Cardiac fibroblast (primary cell): ENCODE data around the gene ELMO1.

Source experiments
- DNase-seq, 2 donors: peaks; one replicate each; pipeline versions ENCODE4 v3.0.0 to v3.0.0-alpha.2; 2010; ENCODE audit warnings: low read depth in 2 of 2
- H3K4me3 ChIP-seq, 2 donors: replicated peaks in 1 of 2; 1 replicate in 1 of 2; 2 replicates in 1 of 2; pipeline ENCODE4 v1.5.1; 2011; ENCODE audit warnings: low read depth in 2 of 2, low read length in 2 of 2, mild to moderate bottlenecking in 2 of 2, moderate library complexity in 1 of 2
- TF ChIP-seq, protein P1 (sequence below): IDR thresholded peaks from one replicate; pipeline ENCODE4 v1.5.1; 2011; ENCODE audit warnings: low read depth, mild to moderate bottlenecking, low read length, inconsistent platforms

ELMO1 gene

DNA sequence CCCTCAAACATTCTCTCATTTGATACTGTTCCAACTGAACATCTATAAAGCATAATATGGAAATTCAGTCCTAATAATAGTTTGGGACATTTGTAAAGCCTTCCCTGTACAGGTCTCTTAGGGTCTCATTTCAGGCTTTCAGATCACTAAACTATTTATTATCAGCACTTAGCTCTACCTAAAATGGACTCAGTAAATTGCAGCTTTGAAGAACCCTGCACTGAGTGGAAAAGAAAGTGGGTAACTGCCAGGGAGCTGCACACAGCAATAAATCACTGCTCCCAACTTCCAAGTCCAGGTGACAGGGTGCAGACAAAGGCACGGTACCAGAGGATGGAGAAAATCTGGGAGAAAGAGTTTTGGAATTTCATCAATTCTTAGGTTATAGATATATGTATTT is 559.5 kb downstream of the ELMO1 start:
- H3K4me3 ChIP-seq, result no peak overlapping the region
- DNase-seq, result no peak
- TF ChIP-seq, protein P1, sequence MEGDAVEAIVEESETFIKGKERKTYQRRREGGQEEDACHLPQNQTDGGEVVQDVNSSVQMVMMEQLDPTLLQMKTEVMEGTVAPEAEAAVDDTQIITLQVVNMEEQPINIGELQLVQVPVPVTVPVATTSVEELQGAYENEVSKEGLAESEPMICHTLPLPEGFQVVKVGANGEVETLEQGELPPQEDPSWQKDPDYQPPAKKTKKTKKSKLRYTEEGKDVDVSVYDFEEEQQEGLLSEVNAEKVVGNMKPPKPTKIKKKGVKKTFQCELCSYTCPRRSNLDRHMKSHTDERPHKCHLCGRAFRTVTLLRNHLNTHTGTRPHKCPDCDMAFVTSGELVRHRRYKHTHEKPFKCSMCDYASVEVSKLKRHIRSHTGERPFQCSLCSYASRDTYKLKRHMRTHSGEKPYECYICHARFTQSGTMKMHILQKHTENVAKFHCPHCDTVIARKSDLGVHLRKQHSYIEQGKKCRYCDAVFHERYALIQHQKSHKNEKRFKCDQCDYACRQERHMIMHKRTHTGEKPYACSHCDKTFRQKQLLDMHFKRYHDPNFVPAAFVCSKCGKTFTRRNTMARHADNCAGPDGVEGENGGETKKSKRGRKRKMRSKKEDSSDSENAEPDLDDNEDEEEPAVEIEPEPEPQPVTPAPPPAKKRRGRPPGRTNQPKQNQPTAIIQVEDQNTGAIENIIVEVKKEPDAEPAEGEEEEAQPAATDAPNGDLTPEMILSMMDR, result no peak

DNA sequence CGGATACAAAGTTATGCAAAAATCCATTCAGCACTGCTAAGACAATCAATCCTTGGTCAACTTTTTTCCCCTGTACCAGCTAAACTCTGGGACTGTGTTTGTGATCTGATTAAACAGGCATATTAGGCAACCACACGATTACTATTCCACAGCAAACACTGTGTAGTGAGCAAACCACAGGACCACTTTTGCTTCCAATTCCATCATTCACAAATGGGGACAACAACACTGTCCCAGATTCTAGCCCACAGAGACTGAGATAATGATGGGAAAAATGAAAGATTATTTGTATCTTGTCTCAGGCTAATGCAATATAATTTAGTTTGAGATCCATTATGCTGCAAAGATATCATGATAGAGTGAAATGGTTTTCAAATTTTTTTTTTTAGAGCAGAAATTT is 560.7 kb downstream of the ELMO1 start:
- TF ChIP-seq, protein P1, result no peak
- no peak overlapping the region for H3K4me3 ChIP-seq
- no peak for DNase-seq

DNA sequence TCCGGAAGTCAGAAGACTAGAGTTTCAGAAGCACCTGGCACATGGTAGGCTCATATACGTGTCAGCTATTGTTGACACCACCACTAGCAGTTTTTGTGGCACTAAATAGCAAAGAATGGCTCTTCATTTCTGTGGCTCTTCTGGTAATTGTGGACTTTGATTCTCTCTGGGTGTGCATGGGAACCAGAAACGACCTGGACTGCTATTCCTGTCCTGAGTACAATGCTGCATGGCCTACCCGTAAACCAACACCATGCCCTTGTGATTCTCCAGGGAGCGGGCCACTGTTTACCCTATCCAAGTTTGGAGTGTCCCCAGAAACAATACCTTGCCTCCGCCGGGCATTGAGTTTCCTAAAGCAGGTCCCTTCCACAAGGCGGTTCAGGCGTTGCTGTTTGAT is 561.4 kb downstream of the ELMO1 start:
- no peak for DNase-seq
- no peak overlapping the region for H3K4me3 ChIP-seq
- TF ChIP-seq, protein P1, result no peak

DNA sequence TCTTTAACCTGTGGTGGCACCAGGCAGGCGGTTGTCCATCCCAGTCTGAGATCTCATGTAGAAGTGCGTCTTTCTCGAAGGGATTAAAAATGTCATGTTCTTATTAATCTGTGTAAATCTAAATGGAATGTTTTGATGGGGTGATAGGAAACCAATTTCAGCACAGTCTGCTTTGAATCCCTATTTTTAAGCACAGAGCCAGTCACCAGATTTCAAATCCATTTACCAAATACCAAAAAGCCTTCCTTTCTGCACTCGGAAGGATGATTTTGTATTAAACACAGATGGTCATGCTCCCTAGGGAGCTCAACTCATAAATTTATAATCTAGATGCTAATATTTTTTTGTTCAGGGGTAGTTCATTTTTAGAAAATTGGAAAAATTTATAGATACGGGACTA is 563.8 kb downstream of the ELMO1 start:
- TF ChIP-seq, protein P1, result no peak
- no peak overlapping the region for H3K4me3 ChIP-seq
- DNase-seq, result no peak

DNA sequence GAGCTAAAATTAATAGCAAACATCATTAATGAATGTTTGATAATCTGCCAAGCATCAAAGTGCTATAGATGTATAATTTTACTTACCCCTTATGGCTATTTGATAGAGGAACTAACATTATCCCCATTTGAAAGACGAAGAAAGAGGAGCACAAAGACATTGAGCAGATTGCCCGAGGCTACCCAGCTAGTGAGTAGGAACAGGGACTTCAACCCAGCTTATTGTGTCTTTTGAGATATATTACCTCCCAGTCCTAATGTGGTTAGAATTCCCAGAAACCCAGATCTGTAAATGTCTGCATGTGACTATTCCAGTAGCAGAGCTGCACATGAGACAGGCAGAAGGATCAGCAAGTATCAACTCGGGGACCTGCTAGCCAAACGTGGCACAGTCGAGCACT is 564.3 kb downstream of the ELMO1 start:
- TF ChIP-seq, protein P1, result no peak
- no peak overlapping the region for H3K4me3 ChIP-seq
- no peak for DNase-seq

DNA sequence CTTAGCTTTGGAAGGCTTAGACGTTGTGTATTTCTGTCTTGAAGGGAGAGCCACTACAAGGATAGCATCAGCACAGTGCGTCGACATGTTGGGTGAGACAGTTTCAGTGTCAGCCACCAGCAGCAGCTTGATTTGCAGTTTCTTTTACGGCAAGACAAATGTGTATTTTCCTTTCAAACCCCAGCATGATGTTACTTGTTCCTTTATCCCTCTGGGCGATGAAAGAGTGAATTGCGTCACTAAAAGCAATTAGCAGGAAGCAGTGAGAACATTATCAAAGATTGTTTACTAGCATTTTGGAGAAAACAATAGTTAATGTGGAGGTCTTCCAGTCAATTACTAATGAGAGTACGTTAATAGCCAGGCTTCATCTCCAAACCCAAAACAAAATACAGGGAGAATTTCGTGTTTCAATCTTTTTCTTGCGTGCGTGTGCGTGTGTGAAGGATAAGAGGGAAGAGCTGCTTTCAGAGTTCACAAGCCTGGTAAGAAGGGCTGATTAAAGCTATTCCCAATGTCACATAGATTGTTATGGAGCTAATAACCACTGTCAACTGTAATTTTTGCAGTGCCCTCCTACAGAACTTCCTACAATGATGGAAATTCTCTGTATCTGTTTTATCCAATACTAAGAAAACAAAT is 567.3 kb downstream of the ELMO1 start:
- no peak overlapping the region for H3K4me3 ChIP-seq
- no peak for DNase-seq
- TF ChIP-seq, protein P1, result no peak

DNA sequence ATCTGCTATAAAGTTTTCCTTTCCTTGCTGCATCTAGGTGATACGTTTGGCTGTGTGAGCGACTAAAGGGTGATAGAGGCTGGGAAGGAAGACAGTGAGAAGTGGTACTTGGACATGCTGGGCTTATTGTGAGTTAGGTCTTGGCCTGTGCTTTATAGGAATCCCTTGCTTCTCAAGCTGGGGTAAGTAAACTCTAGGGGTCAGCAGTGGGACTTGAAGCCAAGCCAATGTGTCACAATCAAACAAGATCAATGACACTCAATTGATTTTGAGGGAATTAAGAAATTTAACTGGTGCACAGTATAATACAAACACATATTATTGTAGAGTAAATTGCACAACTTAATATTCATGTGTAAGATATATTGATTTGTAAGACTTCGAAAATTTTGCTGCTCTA is 568.6 kb downstream of the ELMO1 start:
- no peak for DNase-seq
- TF ChIP-seq, protein P1, result no peak
- H3K4me3 ChIP-seq, result no peak overlapping the region
